Prostate gland (tissue), 2 donors: ENCODE data around the gene ZBTB43.

Source experiments
- CTCF ChIP-seq, 4 experiments: fragments of 200-600 bp in 2 of 4; fragments of 450-650 bp in 2 of 4; sonication (generic) in 2 of 4; IDR thresholded peaks; 1 replicate in 3 of 4; 2 replicates in 1 of 4; pipeline ENCODE4 v1.5.1; 2016 to 2019; ENCODE audit warnings: antibody characterized with exemption in 4 of 4, mild to moderate bottlenecking in 2 of 4, moderate library complexity in 2 of 4
- POLR2A ChIP-seq: fragments of 450-650 bp; IDR thresholded peaks from one replicate; pipeline ENCODE4 v1.6.1; 2016; ENCODE audit warnings: antibody characterized with exemption, mild to moderate bottlenecking
- POLR2AphosphoS5 ChIP-seq: sonication (generic); formaldehyde crosslinking; IDR thresholded peaks from one replicate; pipeline ENCODE4 v1.6.1; 2017; ENCODE audit warnings: antibody characterized with exemption

DNA sequence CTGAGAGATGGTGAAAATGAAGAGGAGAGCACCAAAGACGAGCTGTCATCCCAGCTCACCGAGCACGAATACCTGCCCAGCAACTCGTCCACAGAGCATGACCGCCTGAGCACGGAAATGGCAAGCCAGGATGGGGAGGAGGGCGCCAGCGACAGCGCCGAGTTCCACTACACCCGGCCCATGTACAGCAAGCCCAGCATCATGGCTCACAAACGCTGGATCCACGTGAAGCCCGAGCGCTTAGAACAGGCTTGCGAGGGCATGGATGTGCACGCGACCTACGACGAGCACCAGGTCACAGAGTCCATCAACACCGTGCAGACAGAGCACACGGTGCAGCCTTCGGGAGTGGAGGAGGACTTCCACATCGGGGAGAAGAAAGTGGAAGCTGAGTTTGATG is 28.2 kb downstream of the ZBTB43 start:
- TF ChIP-seq CTCF (IDR thresholded peaks at IDR 0.05) (no peak), POLR2AphosphoS5 (no peak), POLR2A (no peak)
